Parathyroid adenoma (tissue), 2 donors: ENCODE data around the gene TCF4.

ENCODE experiments used
- H2AFZ ChIP-seq: fragments of 300-600 bp; sonication (generic); one replicate; pipeline ENCODE4 v1.7.0; 2017; ENCODE audit warnings: antibody characterized with exemption, mild to moderate bottlenecking
- H3K27ac ChIP-seq: fragments of 300-600 bp; sonication (generic); one replicate; pipeline ENCODE4 v1.7.0; 2017
- H3K27me3 ChIP-seq: fragments of 300-600 bp; sonication (generic); one replicate; pipeline ENCODE4 v1.7.0; 2017; ENCODE audit warnings: low read length; ENCODE audit not compliant: control insufficient read depth, insufficient read depth
- H3K36me3 ChIP-seq: fragments of 300-600 bp; sonication (generic); one replicate; pipeline ENCODE4 v1.7.0; 2017; ENCODE audit warnings: low read length; ENCODE audit not compliant: control insufficient read depth, insufficient read depth
- H3K4me1 ChIP-seq: fragments of 300-600 bp; sonication (generic); one replicate; pipeline ENCODE4 v1.7.0; 2017; ENCODE audit warnings: control low read depth
- H3K4me2 ChIP-seq: fragments of 300-600 bp; sonication (generic); one replicate; pipeline ENCODE4 v1.7.0; 2017; ENCODE audit warnings: low read length
- H3K4me3 ChIP-seq: fragments of 300-600 bp; sonication (generic); one replicate; pipeline ENCODE4 v1.7.0; 2017; ENCODE audit warnings: low read depth, low read length
- H3K79me2 ChIP-seq: fragments of 300-600 bp; sonication (generic); one replicate; pipeline ENCODE4 v1.7.0; 2017; ENCODE audit warnings: control low read depth
- H3K9ac ChIP-seq: fragments of 300-600 bp; sonication (generic); one replicate; pipeline ENCODE4 v1.7.0; 2017; ENCODE audit warnings: mild to moderate bottlenecking
- H3K9me3 ChIP-seq: fragments of 300-600 bp; sonication (generic); one replicate; pipeline ENCODE4 v1.7.0; 2017; ENCODE audit warnings: low read length; ENCODE audit not compliant: control insufficient read depth
- CTCF ChIP-seq: fragments of 300-600 bp; sonication (generic); IDR thresholded peaks from one replicate; pipeline ENCODE4 v1.7.0; 2017; ENCODE audit warnings: antibody characterized with exemption, mild to moderate bottlenecking
- donor health status: primary hyperparathyroidism.

TCF4 gene

DNA sequence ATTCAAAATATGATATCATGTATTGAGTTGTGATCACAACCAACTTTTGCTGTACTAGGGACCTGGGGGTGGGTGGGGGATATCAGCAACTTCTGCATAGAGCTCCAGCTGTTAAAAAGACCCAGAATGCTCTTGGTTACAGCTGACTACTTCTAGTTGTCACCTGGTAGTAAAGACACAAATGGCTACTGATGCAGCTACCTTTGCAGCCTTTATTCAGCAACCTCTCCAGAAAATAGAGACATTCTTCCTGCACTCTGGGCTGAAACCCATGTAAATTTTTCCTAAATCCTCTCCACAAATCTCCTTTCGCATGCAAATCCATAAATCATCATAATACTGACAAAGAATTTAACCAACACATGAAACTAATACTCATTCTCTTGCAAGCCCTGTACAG lies 238.3 kb downstream of the TCF4 start:
- H3K9ac ChIP-seq, result no peak overlapping the region
- H3K9me3 ChIP-seq, result no peaks in the 10 kb centered on the region
- H2AFZ ChIP-seq, result no peak overlapping the region
- no peaks in the 10 kb centered on the region for H3K4me1 ChIP-seq
- H3K36me3 ChIP-seq, result no peaks in the 10 kb centered on the region
- no peak for TF ChIP-seq CTCF
- no peak overlapping the region for H3K4me2 ChIP-seq
- H3K79me2 ChIP-seq, result no peaks in the 10 kb centered on the region
- H3K27ac ChIP-seq, result no peak overlapping the region
- H3K27me3 ChIP-seq, result no peaks in the 10 kb centered on the region
- H3K4me3 ChIP-seq, result no peak overlapping the region

DNA sequence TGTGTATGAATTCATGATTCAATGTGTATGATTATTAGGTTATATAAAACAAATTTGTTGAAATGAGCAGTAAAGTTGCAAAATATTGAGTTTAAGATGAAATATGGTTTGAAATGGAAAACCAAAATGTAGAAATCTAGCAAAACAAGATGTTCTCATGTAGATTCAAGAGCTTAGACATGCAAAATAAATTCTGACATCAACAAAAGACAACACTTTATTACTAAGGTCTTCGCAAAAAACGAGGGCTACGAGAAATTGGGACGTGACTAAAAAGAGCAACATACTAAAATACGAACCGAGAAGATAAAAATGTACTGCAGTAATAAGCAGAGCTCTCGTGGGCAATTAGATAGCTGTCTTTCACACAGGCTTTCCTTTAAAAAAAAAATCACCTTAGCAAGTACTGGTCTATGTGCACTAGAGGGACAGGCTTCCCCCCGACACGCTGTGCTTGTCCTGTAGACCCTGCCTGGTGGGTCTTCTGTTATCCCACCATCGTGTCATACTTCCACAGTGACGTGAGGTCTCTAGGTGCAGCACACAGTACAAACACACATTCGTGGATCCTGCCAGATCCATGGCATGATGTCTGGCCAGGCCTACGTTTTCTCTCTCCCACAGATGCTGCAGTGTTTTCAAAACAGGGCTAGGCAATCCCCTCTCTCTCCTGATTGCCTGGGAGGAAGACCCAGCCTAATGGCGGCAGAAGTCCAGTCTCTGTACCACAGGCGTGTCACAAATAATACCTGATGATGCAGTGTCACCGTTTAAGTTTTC lies 240.8 kb downstream of the TCF4 start:
- Histone ChIP-seq H3K4me1 (no peaks in the 10 kb centered on the region), H3K4me3 (no peak overlapping the region), H3K27me3 (no peaks in the 10 kb centered on the region), H3K79me2 (no peaks in the 10 kb centered on the region), H3K4me2 (no peak overlapping the region), H3K27ac (no peak overlapping the region), H3K36me3 (no peaks in the 10 kb centered on the region), H3K9ac (no peak overlapping the region), H2AFZ (no peak overlapping the region), H3K9me3 (no peaks in the 10 kb centered on the region)
- no peak for TF ChIP-seq CTCF

DNA sequence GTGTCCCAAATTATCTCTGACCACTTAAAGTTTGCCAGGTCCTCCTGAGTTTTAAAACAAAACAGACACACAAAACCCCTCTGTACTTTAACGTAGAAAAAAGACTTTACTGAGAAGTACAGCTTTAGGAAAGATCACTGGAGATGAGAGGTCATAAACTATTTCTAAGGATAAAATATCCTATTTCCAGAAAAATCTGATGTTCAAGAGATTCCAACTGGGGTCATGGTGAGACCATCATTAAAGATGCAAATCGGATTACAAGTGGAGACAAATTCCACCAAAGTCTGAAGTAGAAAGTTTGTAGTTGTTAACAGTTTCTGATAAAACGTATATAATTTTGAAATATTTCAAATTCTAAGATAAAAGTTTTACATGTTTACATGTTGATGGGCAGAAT lies 241.6 kb downstream of the TCF4 start:
- Histone ChIP-seq H3K36me3 (no peaks in the 10 kb centered on the region), H3K9me3 (no peaks in the 10 kb centered on the region), H3K4me2 (no peak overlapping the region), H2AFZ (no peak overlapping the region), H3K79me2 (no peaks in the 10 kb centered on the region), H3K27ac (no peak overlapping the region), H3K9ac (no peak overlapping the region), H3K4me1 (no peaks in the 10 kb centered on the region), H3K27me3 (no peaks in the 10 kb centered on the region), H3K4me3 (no peak overlapping the region)
- no peak for TF ChIP-seq CTCF

- no peak overlapping the region for H3K27ac ChIP-seq
- no peaks in the 10 kb centered on the region for H3K36me3 ChIP-seq
- no peak overlapping the region for H3K9ac ChIP-seq
- no peaks in the 10 kb centered on the region for H3K79me2 ChIP-seq
- H3K4me1 ChIP-seq, result no peaks in the 10 kb centered on the region
- H3K4me3 ChIP-seq, result no peak overlapping the region
- H2AFZ ChIP-seq, result no peak overlapping the region
- no peak for TF ChIP-seq CTCF
- no peaks in the 10 kb centered on the region for H3K9me3 ChIP-seq
- H3K27me3 ChIP-seq, result no peaks in the 10 kb centered on the region
- no peak overlapping the region for H3K4me2 ChIP-seq
Observed at GRCh38 chr18:55345103-55345950, 242.7 kb downstream of the TCF4 start.
